Endothelial cell of umbilical vein (primary cell): ENCODE data around the gene AFDN. TPM values are rescaled to one million over a fixed set of nuclear protein-coding genes. Genes with fewer than 3 reads are reported as not detected.

Source experiments
- BruUV-seq: library from RNA; stranded (reverse); fragments of 400-500 nt; replicated peaks from 2 replicates; lab custom pipeline; 2021; lab: Mats Ljungman, UMichigan
- CTCF ChIA-PET: fragments of 300-600, 350-600 bp; sonication (Branson Sonifier 250); formaldehyde crosslinking; loops from one replicate; lab custom pipeline; 2021; ENCODE audit warnings: antibody characterized with exemption, inconsistent platforms; lab: Charles Lee
- POLR2A ChIA-PET: fragments of 300-600, 350-600 bp; sonication (Branson Sonifier 250); formaldehyde crosslinking; loops from one replicate; lab custom pipeline; 2021; ENCODE audit warnings: antibody characterized with exemption, inconsistent platforms; lab: Charles Lee
- DNase-seq: peaks from one replicate; pipeline ENCODE4 v3.0.0-alpha.2; 2011; ENCODE audit warnings: low read depth, low spot score
- FAIRE-seq: peaks from 2 replicates; lab custom pipeline; 2011; peaks lifted over from hg19 to GRCh38; lab: Jason Lieb, UNC
- H2AFZ ChIP-seq: 2 replicates; pipeline ENCODE4 v1.6.0; 2012; ENCODE audit warnings: low read depth, low read length, control low read depth, inconsistent platforms
- H3K27ac ChIP-seq: 2 replicates; pipeline ENCODE4 v1.5.1; 2011; ENCODE audit warnings: low read depth, mild to moderate bottlenecking, control low read depth, low read length, moderate library complexity; ENCODE audit not compliant: insufficient read depth
- H3K27me3 ChIP-seq, 2 experiments: 2 replicates each; pipeline versions ENCODE4 v1.6.0 to v1.6.1; 2011; ENCODE audit warnings: low read length in 2 of 2, mixed read lengths in 1 of 2; ENCODE audit not compliant: control insufficient read depth in 2 of 2, insufficient read depth in 2 of 2
- H3K36me3 ChIP-seq, 2 experiments: 2 replicates in 1 of 2; 3 replicates in 1 of 2; pipeline ENCODE4 v1.5.1; 2011; ENCODE audit warnings: low read length in 2 of 2, mild to moderate bottlenecking in 1 of 2, moderate library complexity in 1 of 2; ENCODE audit not compliant: control insufficient read depth in 2 of 2, insufficient read depth in 2 of 2; ENCODE audit errors: extremely low read depth in 1 of 2
- H3K4me1 ChIP-seq: 3 replicates; pipeline ENCODE4 v1.5.1; 2011; ENCODE audit warnings: mild to moderate bottlenecking, low read length; ENCODE audit not compliant: control insufficient read depth, insufficient read depth; ENCODE audit errors: extremely low read depth
- H3K4me2 ChIP-seq: 2 replicates; pipeline ENCODE4 v1.6.1; 2011; ENCODE audit warnings: low read length, control low read depth, mixed read lengths; ENCODE audit not compliant: insufficient read depth
- H3K4me3 ChIP-seq, 3 experiments: fragments of 200-600 bp in 1 of 3; sonication (generic), shearing (Covaris generic) in 1 of 3; replicated peaks in 1 of 3; 2 replicates each; pipeline ENCODE4 v1.5.1; 2011 to 2016; ENCODE audit warnings: control low read depth in 3 of 3, low read length in 3 of 3, mild to moderate bottlenecking in 2 of 3, inconsistent platforms in 1 of 3, low read depth in 1 of 3, moderate library complexity in 1 of 3; ENCODE audit not compliant: insufficient read depth in 1 of 3
- H3K79me2 ChIP-seq: 2 replicates; pipeline ENCODE4 v1.6.0; 2012; ENCODE audit warnings: low read length, inconsistent platforms; ENCODE audit not compliant: control insufficient read depth, insufficient read depth
- H3K9ac ChIP-seq: replicated peaks from 2 replicates; pipeline ENCODE3; 2011; ENCODE audit warnings: low read length, control low read depth; ENCODE audit not compliant: insufficient read depth; ENCODE audit errors: extremely low read depth
- H3K9me1 ChIP-seq: replicated peaks from 3 replicates; pipeline ENCODE4 v1.6.0; 2011; ENCODE audit warnings: mild to moderate bottlenecking, low read length; ENCODE audit not compliant: control insufficient read depth, insufficient read depth; ENCODE audit errors: extremely low read depth
- H3K9me3 ChIP-seq: replicated peaks from 2 replicates; pipeline ENCODE4 v1.5.1; 2012; ENCODE audit warnings: low read length, inconsistent platforms; ENCODE audit not compliant: control insufficient read depth, insufficient read depth
- H4K20me1 ChIP-seq: replicated peaks from 2 replicates; pipeline ENCODE3; 2011; ENCODE audit warnings: mild to moderate bottlenecking, low read length; ENCODE audit not compliant: control insufficient read depth, insufficient read depth; ENCODE audit errors: extremely low read depth
- CTCF ChIP-seq, 2 donors: IDR thresholded peaks; 1 replicate in 1 of 2; 2 replicates in 1 of 2; pipeline ENCODE4 v1.5.1; 2011; ENCODE audit warnings: low read length in 2 of 2, mild to moderate bottlenecking in 2 of 2, moderate library complexity in 2 of 2, control low read depth in 1 of 2, inconsistent platforms in 1 of 2, low read depth in 1 of 2; ENCODE audit not compliant: insufficient read depth in 1 of 2; ENCODE audit errors: extremely low read depth in 1 of 2
- EZH2 ChIP-seq: IDR thresholded peaks from 2 replicates; pipeline ENCODE4 v1.6.1; 2012; ENCODE audit warnings: borderline replicate concordance, low read depth, mild to moderate bottlenecking, moderate library complexity, low read length, inconsistent platforms; ENCODE audit not compliant: severe bottlenecking
- FOS ChIP-seq: IDR thresholded peaks from 2 replicates; pipeline ENCODE4 v1.6.1; 2011; ENCODE audit warnings: mild to moderate bottlenecking, low read length, moderate library complexity, borderline replicate concordance; ENCODE audit not compliant: insufficient read depth
- GATA2 ChIP-seq: IDR thresholded peaks from 2 replicates; pipeline ENCODE4 v1.7.0; 2011; ENCODE audit warnings: low read depth, mild to moderate bottlenecking, moderate library complexity, mixed read lengths, low read length; ENCODE audit not compliant: insufficient read length, insufficient read depth
- JUN ChIP-seq: IDR thresholded peaks from 2 replicates; pipeline ENCODE4 v1.6.1; 2011; ENCODE audit warnings: borderline replicate concordance, low read depth; ENCODE audit not compliant: insufficient read length, insufficient read depth
- MAX ChIP-seq: IDR thresholded peaks from 2 replicates; pipeline ENCODE4 v1.6.1; 2011; ENCODE audit not compliant: insufficient read depth, insufficient read length
- MYC ChIP-seq: IDR thresholded peaks from one replicate; pipeline ENCODE4 v1.6.1; 2011; ENCODE audit warnings: mild to moderate bottlenecking, low read depth, low read length
- POLR2A ChIP-seq: IDR thresholded peaks from 2 replicates; pipeline ENCODE4 v1.6.1; 2012; ENCODE audit warnings: low read depth, mild to moderate bottlenecking, control low read depth, low read length
- dilution Hi-C: fragments of 300-500 bp; cut with MboI; formaldehyde crosslinking; loops from one replicate; pipeline ENCODE4 v1.15.0; 2019; ENCODE audit warnings: low sequenced_read_pairs; ENCODE audit not compliant: extremely low pct_ligation_motif_present
- intact Hi-C: fragments of 100-400 bp; cut with micrococcal nuclease; formaldehyde crosslinking; loops from one replicate; pipeline ENCODE4 v1.10.0; 2022
- polyA plus RNA-seq, 4 experiments: library from polyadenylated mRNA; depleted of rRNA in 3 of 4; stranded (reverse) in 3 of 4; unstranded in 1 of 4; fragments of >200 nt; gene quantifications; 2 replicates each; pipeline versions ENCODE4 v1.2.1 to v1.2.3, GENCODE V29; 2011 to 2012; ENCODE audit warnings: missing spikeins in 1 of 4
- total RNA-seq: library from RNA; stranded (reverse); gene quantifications from 2 replicates; pipeline ENCODE4 v1.2.3, GENCODE V29; 2021

AFDN gene
- total and polyA plus RNA-seq, 2 donors (not counting 3 experiments of a cell fraction or from before 2014, with no cell fraction given): 31.0 to 134 TPM

- Histone ChIP-seq H3K9me3 (no peaks in the 10 kb centered on the region), H3K9me1 (no peaks in the 10 kb centered on the region), H3K4me3 (peak overlapping the region in 1 of 3 experiments; percentile 44), H2AFZ (no peak overlapping the region), H3K4me1 (peaks cover 19% of the 10 kb centered on the region), H4K20me1 (no peaks in the 10 kb centered on the region), H3K27me3 (no peaks in the 10 kb centered on the region), H3K36me3 (no peaks in the 10 kb centered on the region), H3K27ac (peak overlapping the region; percentile 35), H3K4me2 (peak overlapping the region; percentile 68), H3K79me2 (peaks cover 63% of the 10 kb centered on the region), H3K9ac (peak overlapping the region; percentile 13)
- dilution Hi-C loops (no loop called here), intact Hi-C loops (loop anchor here (2.0 kb wide), 1 partner anchor 17 kb away; no protein-coding TSS in a partner anchor)
- TF ChIP-seq POLR2A: no peak
- TF ChIP-seq MYC: no peak
- TF ChIP-seq MAX: no peak
- TF ChIP-seq JUN: peak; percentile 35
- TF ChIP-seq CTCF (IDR thresholded peaks at IDR 0.05; ENCODE audit: extremely low read depth in 1 of 2, insufficient read depth in 1 of 2, low read depth in 1 of 2, low read length in 2 of 2): no peak
- peak; percentile 23 for TF ChIP-seq GATA2
- no peak for TF ChIP-seq EZH2
- TF ChIP-seq FOS: no peak
- BruUV-seq: no TSS peak
- FAIRE-seq: peak; percentile 78
- peak; percentile 71 for DNase-seq
- ChIA-PET POLR2A (no interaction called here), CTCF (interaction anchor here (1.2 to 2.7 kb wide), 2 partner anchors 19 to 23 kb away, joined by 4 to 6 read pairs; partner anchors contain the start of gene AFDN)
Observed at GRCh38 chr6:167849846-167850459, 23.2 kb downstream of the AFDN start.
